Breast epithelium (tissue), 3 donors: ENCODE data around the gene PARP15.
"Not testable (repeated sequence)": the region's sequence is repeated elsewhere in the genome, so short reads cannot be mapped to it uniquely, and the experiment has no call there.

ENCODE experiments used
- POLR2A ChIP-seq: fragments of 450-650 bp; IDR thresholded peaks from one replicate; pipeline ENCODE4 v1.6.1; 2016; ENCODE audit warnings: antibody characterized with exemption, mild to moderate bottlenecking, moderate library complexity
- TF ChIP-seq, protein P1 (sequence below), 3 donors: fragments of 450-650 bp; IDR thresholded peaks; one replicate each; pipeline ENCODE4 v1.5.1; 2016 to 2017; ENCODE audit warnings: antibody characterized with exemption in 3 of 3, mild to moderate bottlenecking in 3 of 3, moderate library complexity in 3 of 3

- TF ChIP-seq, protein P1, sequence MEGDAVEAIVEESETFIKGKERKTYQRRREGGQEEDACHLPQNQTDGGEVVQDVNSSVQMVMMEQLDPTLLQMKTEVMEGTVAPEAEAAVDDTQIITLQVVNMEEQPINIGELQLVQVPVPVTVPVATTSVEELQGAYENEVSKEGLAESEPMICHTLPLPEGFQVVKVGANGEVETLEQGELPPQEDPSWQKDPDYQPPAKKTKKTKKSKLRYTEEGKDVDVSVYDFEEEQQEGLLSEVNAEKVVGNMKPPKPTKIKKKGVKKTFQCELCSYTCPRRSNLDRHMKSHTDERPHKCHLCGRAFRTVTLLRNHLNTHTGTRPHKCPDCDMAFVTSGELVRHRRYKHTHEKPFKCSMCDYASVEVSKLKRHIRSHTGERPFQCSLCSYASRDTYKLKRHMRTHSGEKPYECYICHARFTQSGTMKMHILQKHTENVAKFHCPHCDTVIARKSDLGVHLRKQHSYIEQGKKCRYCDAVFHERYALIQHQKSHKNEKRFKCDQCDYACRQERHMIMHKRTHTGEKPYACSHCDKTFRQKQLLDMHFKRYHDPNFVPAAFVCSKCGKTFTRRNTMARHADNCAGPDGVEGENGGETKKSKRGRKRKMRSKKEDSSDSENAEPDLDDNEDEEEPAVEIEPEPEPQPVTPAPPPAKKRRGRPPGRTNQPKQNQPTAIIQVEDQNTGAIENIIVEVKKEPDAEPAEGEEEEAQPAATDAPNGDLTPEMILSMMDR (IDR thresholded peaks at IDR 0.05) = not testable (repeated sequence)
- not testable (repeated sequence) for TF ChIP-seq POLR2A
Measured at GRCh38 chr3:122568131-122568530, 9.3 kb upstream of the PARP15 start.
